ENCODE measurements around the gene LTBP3. TPM values are rescaled to one million over a fixed set of nuclear protein-coding genes. Genes with fewer than 3 reads are reported as not detected.

Gene LTBP3
- total and polyA plus RNA-seq, 9 of the 15 experiments (the other 6 are each of a cell fraction or from before 2014, with no cell fraction given): 0.06 to 20.5 (median 4.8) TPM

- TF ChIP-seq ZBTB11 (CRISPR knock-in tag; IDR thresholded peaks at IDR 0.05) (no peak), ATF3 (IDR thresholded peaks at IDR 0.05) (no peak), ATF3 (CRISPR knock-in tag; conservative IDR thresholded peaks at IDR 0.05) (no peak), FIP1L1 (IDR thresholded peaks at IDR 0.05; ENCODE audit: low read depth, low read length, poor library complexity, severe bottlenecking) (no peak), ZNF253 (CRISPR knock-in tag; conservative IDR thresholded peaks at IDR 0.05) (no peak; the same call in 1 of the 2 replicates), ZNF57 (CRISPR knock-in tag; IDR thresholded peaks at IDR 0.05) (0 out of 2 replicates have a peak, but pooled peaks have one; percentile 12), HMBOX1 (IDR thresholded peaks at IDR 0.05) (no peak), DEAF1 (CRISPR knock-in tag; IDR thresholded peaks at IDR 0.05) (peak; percentile 12; the same call in 1 of the 2 replicates), MXI1 (IDR thresholded peaks at IDR 0.05; ENCODE audit: low read depth, low read length) (peak; percentile 50; the same call in 1 of the 2 replicates), YBX1 (IDR thresholded peaks at IDR 0.05) (no peak), STAT6 (CRISPR knock-in tag; IDR thresholded peaks at IDR 0.05) (no peak)
Observed at GRCh38 chr11:65499713-65500386, 58.3 kb downstream of the LTBP3 start (continued).
